Upper lobe of right lung (tissue), 1 donor: ENCODE data around the gene TAS2R42. TPM values are rescaled to one million over a fixed set of nuclear protein-coding genes. Genes with fewer than 3 reads are reported as not detected.

Experiments used
- ATAC-seq: fragments of 200-7000 bp; cut with Tn5 transposase; one replicate; pipeline ENCODE4 v1.9.1; 2020; ENCODE audit warnings: mild to moderate bottlenecking, moderate library complexity
- DNase-seq: peaks from one replicate; pipeline ENCODE4 v3.0.0-alpha.2; 2020
- H3K27ac ChIP-seq: fragments of 200-600 bp; one replicate; pipeline ENCODE4 v1.8.0; 2022
- H3K27me3 ChIP-seq: fragments of 200-600 bp; one replicate; pipeline ENCODE4 v1.8.0; 2022; ENCODE audit warnings: mild to moderate bottlenecking
- H3K36me3 ChIP-seq: fragments of 200-600 bp; one replicate; pipeline ENCODE4 v1.8.0; 2022
- H3K4me1 ChIP-seq: fragments of 200-600 bp; one replicate; pipeline ENCODE4 v1.8.0; 2022
- H3K4me3 ChIP-seq: fragments of 200-600 bp; one replicate; pipeline ENCODE4 v1.8.0; 2022; ENCODE audit warnings: mild to moderate bottlenecking
- H3K9me3 ChIP-seq: fragments of 200-600 bp; one replicate; pipeline ENCODE4 v1.8.0; 2022
- intact Hi-C: fragments of 100-400 bp; cut with DNase I; formaldehyde crosslinking; loops from one replicate; pipeline ENCODE4 v1.11.0; 2022
- total RNA-seq: library from RNA; stranded (reverse); fragmentation: NEBNext Ultra II Directional; extraction: Animal tissue kit (Norgen Biotek cat#: 25700); gene quantifications from one replicate; pipeline ENCODE4 v1.2.1, GENCODE V29; 2021
- TF ChIP-seq, protein P1 (sequence below): fragments of 200-600 bp; IDR thresholded peaks from one replicate; pipeline ENCODE4 v1.8.0; 2022; ENCODE audit warnings: antibody characterized with exemption
- donor health status: DM: no; HTN: yes; CAD: no; lungs with severe emphysema.

Gene TAS2R42
- total RNA-seq, 1 donor from 2014 or later = not detected

GRCh38 chr12:11171969-11172675 lies 14.6 kb downstream of the TAS2R42 start:
- TF ChIP-seq, protein P1, sequence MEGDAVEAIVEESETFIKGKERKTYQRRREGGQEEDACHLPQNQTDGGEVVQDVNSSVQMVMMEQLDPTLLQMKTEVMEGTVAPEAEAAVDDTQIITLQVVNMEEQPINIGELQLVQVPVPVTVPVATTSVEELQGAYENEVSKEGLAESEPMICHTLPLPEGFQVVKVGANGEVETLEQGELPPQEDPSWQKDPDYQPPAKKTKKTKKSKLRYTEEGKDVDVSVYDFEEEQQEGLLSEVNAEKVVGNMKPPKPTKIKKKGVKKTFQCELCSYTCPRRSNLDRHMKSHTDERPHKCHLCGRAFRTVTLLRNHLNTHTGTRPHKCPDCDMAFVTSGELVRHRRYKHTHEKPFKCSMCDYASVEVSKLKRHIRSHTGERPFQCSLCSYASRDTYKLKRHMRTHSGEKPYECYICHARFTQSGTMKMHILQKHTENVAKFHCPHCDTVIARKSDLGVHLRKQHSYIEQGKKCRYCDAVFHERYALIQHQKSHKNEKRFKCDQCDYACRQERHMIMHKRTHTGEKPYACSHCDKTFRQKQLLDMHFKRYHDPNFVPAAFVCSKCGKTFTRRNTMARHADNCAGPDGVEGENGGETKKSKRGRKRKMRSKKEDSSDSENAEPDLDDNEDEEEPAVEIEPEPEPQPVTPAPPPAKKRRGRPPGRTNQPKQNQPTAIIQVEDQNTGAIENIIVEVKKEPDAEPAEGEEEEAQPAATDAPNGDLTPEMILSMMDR = no peak
- Histone ChIP-seq H3K36me3 (no peaks in the 10 kb centered on the region), H3K9me3 (no peaks in the 10 kb centered on the region), H3K4me1 (peaks cover 7% of the 10 kb centered on the region), H3K4me3 (peak overlapping the region; percentile 89), H3K27me3 (no peaks in the 10 kb centered on the region), H3K27ac (peak overlapping the region; percentile 96)
- intact Hi-C loops = no loop called here
- DNase-seq (no peak), ATAC-seq (no peak)

DNA sequence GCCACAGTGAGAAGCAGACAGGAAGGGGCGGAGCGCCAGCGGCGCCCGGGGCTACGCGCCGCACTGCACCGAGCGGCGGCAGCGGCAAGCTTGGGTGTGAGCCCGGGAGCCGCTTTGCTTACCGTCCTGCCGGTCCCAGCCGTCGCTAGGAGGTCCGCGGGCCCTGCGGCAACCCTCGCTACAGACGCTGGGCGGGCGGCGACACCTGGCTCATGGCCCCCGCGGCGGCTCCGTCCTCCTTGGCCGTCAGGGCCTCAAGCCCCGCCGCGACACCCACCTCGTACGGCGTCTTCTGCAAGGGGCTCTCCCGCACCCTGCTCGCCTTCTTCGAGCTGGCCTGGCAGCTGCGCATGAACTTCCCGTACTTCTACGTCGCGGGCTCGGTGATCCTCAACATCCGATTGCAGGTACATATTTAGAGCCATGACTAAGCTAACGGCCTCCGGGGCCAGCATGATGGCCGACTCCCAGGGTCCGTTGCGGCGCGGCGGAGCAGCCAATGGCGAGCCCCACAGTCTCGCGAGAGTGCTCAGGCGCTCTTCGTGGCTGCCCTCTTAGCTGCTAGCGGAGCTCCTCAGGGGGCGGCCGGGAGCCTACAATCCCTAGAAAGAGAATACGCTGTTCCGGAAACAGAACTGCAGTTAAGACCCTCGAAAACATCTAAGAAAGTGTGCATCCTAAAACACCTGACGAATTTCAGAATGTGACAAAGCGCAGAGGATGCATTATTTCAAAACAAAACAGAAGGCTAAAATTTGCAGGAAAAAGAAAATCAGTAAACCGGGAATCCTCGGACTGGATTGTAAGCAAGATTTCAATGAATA lies 15.4 kb downstream of the TAS2R42 start, which contains the start of gene SMIM10L1:
SMIM10L1 (plus strand) TSS at position 50 of the 824 bp plus-strand sequence; CDS start at position 213, 163 bp downstream.
- H3K9me3 ChIP-seq = no peaks in the 10 kb centered on the region
- no peaks in the 10 kb centered on the region for H3K27me3 ChIP-seq
- TF ChIP-seq, protein P1 = no peak
- peak within 1 kb of the TSS; percentile 96 for H3K27ac ChIP-seq
- DNase-seq = peak; percentile 96
- peak within 1 kb of the TSS; percentile 89 for H3K4me3 ChIP-seq
- no peaks in the 10 kb centered on the region for H3K36me3 ChIP-seq
- peak; percentile 99 for ATAC-seq
- H3K4me1 ChIP-seq = peaks cover 7% of the 10 kb centered on the region
- intact Hi-C loops = no loop called here

DNA sequence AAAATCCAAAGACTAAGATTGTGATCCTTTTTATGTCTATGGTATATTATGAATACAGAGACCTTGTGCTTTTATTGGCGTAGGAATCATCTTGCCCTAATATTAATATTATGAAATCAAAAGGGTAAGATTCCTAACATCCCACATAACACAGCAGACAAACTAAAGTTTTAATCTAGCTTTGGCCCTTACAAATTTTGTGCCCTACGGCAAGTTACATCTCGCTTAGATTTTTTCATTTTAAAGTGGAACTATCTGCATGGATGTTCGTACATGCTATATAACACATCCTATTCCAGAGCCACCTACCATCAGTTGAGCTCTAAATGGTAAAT lies 16.0 kb downstream of the TAS2R42 start:
- Histone ChIP-seq H3K4me1 (peaks cover 7% of the 10 kb centered on the region), H3K27me3 (no peaks in the 10 kb centered on the region), H3K36me3 (peaks cover 2% of the 10 kb centered on the region), H3K9me3 (no peaks in the 10 kb centered on the region), H3K4me3 (peak overlapping the region; percentile 89), H3K27ac (peak overlapping the region; percentile 96)
- TF ChIP-seq, protein P1 = no peak
- ATAC-seq (no peak), DNase-seq (no peak)
- intact Hi-C loops = no loop called here

- Histone ChIP-seq H3K4me3 (no peak overlapping the region), H3K27me3 (no peaks in the 10 kb centered on the region), H3K9me3 (no peaks in the 10 kb centered on the region), H3K36me3 (peaks cover 6% of the 10 kb centered on the region), H3K4me1 (peaks cover 7% of the 10 kb centered on the region), H3K27ac (no peak overlapping the region)
- intact Hi-C loops = no loop called here
- ATAC-seq (no peak), DNase-seq (no peak)
- TF ChIP-seq, protein P1 = no peak
Measured at GRCh38 chr12:11166300-11166699, 20.4 kb downstream of the TAS2R42 start.

DNA sequence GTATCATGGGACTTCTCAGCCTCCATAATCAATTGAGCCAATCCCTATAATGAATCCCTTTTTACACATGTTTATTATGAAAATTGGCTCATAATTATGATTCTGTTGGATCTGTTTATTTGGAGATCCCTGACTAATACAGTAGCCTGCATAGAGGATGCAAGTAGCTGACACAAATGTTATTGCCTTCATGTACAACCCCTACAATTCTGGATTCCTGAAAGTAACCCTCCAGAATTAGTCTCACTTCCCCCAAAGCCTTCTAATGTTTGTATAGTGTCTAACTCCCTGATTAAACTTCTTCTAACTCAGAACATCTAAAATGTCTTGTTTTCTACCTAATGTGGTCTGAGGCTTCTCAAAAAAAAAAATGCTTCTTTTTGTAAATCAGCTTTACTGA lies 22.4 kb downstream of the TAS2R42 start:
- Histone ChIP-seq H3K27me3 (no peaks in the 10 kb centered on the region), H3K27ac (no peak overlapping the region), H3K9me3 (no peaks in the 10 kb centered on the region), H3K4me3 (no peak overlapping the region), H3K36me3 (peaks cover 6% of the 10 kb centered on the region), H3K4me1 (no peaks in the 10 kb centered on the region)
- intact Hi-C loops = no loop called here
- TF ChIP-seq, protein P1 = no peak
- no peak for DNase-seq
- no peak for ATAC-seq
